ENCODE data around the gene TRMT61A.

DNA sequence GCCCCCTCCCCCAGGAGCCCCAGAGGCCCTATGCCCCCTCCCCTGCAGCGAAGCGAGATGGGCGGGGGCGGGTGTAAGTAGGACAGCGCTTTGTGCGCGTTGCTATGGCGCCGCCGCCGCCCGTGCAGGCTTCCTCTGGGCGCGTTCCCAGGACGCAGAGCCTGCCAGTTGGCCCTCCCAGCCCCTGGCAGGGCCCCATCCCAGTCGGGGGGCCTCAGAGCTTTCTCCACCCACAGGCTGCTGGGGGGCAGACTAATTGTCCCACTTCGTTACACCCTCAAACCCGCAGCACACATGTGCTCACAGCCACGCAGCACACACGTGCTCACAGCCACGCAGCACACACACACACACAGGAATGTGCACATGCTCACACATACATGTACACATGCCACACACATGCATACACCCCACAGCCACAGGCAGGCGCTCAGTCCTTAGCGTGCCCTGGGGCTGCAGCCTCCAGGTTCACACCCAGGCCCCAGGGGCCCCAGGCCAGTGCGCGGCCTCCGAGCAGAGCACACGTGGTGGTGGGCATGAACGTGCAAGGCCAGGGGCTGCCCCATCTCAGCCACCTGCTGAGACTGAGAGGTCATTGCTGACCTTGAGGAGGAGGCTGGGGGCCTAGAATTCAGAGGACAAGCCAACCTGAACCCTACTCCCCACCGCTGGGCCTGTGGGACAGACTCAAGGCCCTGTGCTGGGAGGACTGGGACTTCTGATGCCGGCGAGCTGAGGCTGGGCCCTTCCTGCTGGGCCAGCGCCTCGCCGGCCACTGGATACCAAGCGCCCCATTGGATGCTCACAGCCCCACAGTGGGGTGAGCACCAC is 15.6 kb downstream of the TRMT61A start:
- TF ChIP-seq NFYC (CRISPR knock-in tag; IDR thresholded peaks at IDR 0.05), result no peak
- TF ChIP-seq, protein P1, sequence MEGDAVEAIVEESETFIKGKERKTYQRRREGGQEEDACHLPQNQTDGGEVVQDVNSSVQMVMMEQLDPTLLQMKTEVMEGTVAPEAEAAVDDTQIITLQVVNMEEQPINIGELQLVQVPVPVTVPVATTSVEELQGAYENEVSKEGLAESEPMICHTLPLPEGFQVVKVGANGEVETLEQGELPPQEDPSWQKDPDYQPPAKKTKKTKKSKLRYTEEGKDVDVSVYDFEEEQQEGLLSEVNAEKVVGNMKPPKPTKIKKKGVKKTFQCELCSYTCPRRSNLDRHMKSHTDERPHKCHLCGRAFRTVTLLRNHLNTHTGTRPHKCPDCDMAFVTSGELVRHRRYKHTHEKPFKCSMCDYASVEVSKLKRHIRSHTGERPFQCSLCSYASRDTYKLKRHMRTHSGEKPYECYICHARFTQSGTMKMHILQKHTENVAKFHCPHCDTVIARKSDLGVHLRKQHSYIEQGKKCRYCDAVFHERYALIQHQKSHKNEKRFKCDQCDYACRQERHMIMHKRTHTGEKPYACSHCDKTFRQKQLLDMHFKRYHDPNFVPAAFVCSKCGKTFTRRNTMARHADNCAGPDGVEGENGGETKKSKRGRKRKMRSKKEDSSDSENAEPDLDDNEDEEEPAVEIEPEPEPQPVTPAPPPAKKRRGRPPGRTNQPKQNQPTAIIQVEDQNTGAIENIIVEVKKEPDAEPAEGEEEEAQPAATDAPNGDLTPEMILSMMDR (CRISPR knock-in tag; IDR thresholded peaks at IDR 0.05), result no peak
- no peak for TF ChIP-seq ATF7 (IDR thresholded peaks at IDR 0.05)
- no peak for TF ChIP-seq ATF7 (CRISPR knock-in tag; IDR thresholded peaks at IDR 0.05)
- no peak for TF ChIP-seq PHF21A (CRISPR knock-in tag; IDR thresholded peaks at IDR 0.05)
- TF ChIP-seq DPF2 (CRISPR knock-in tag; IDR thresholded peaks at IDR 0.05; ENCODE audit: borderline replicate concordance, low read depth), result no peak
- no peak for TF ChIP-seq POLR2A (IDR thresholded peaks at IDR 0.05; ENCODE audit: insufficient read depth in 1 of 2, low read depth in 2 of 2, low read length in 2 of 2)
- TF ChIP-seq SMARCC2 (IDR thresholded peaks at IDR 0.05), result no peak
- TF ChIP-seq ISX (CRISPR knock-in tag; conservative IDR thresholded peaks at IDR 0.05), result no peak
- no peak for TF ChIP-seq NFRKB (IDR thresholded peaks at IDR 0.05)
- TF ChIP-seq MATR3 (CRISPR knock-in tag; IDR thresholded peaks at IDR 0.05), result no peak
- no peak for TF ChIP-seq JDP2 (CRISPR knock-in tag; IDR thresholded peaks at IDR 0.05; ENCODE audit: borderline replicate concordance)
- TF ChIP-seq CENPX (CRISPR knock-in tag; IDR thresholded peaks at IDR 0.05), result no peak
- no peak for TF ChIP-seq ZEB1 (IDR thresholded peaks at IDR 0.05; ENCODE audit: insufficient replicate concordance, low read depth)
